DMS53 treated with DMSO at 0.1 percent for 48 hours (cell line): ENCODE measurements around the gene RNASE3.
"Not testable (repeated sequence)": the region's sequence is repeated elsewhere in the genome, so short reads cannot be mapped to it uniquely, and the experiment has no call there.

Experiments
- DNase-seq: peaks from one replicate; lab custom pipeline; 2025; ENCODE audit not compliant: unreplicated experiment; lab: John Stamatoyannopoulos, UW

RNASE3 gene

DNA sequence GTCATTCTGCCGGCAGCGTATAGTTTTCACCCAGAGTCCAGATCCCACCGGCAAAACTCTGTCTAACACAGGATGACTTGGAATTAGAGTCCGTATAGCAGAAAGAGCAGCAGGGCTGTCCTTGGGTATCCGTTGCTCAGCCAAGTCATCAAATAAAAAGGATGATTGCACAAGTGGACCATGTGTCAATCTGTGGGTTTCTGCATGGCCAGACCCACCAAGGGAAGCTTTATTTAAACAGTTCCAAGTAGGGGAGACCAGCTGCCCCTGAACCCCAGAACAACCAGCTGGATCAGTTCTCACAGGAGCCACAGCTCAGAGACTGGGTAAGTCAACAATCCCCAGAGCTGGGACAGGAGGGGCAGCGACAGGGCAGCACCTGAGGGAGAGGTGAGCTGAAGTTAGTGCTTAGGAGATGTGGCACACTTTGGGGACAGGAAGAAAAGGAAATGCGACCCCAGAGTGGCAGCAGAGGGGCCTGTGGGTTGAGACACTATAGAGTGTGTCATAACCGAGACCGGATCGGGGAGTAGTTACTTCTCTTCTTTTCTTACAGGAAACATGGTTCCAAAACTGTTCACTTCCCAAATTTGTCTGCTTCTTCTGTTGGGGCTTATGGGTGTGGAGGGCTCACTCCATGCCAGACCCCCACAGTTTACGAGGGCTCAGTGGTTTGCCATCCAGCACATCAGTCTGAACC, at the start of gene RNASE3:
RNASE3 (plus strand) TSS at position 260 of the 700 bp plus-strand sequence; CDS start at position 562, 302 bp downstream.
- DNase-seq, result not testable (repeated sequence)

DNA sequence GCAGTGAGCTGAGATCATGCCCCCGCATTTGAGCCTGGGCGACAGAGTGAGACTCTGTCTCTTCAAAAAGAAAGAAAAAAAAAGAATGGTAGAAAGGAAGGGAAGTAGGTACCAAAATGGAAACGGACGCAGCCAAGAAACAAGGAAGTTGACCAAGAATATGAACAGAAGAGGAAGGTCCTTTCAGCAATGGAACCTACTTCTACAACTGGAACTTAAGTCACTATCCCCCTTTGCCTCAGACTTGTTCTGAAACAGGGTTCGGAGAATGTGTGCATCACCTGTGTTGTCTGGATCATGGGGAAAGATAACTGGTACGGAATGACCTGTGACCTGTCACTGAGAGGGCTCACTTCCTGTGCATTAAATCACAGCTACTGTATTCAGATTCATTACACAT, 44.6 kb upstream of the RNASE3 start:
- no peak for DNase-seq

DNA sequence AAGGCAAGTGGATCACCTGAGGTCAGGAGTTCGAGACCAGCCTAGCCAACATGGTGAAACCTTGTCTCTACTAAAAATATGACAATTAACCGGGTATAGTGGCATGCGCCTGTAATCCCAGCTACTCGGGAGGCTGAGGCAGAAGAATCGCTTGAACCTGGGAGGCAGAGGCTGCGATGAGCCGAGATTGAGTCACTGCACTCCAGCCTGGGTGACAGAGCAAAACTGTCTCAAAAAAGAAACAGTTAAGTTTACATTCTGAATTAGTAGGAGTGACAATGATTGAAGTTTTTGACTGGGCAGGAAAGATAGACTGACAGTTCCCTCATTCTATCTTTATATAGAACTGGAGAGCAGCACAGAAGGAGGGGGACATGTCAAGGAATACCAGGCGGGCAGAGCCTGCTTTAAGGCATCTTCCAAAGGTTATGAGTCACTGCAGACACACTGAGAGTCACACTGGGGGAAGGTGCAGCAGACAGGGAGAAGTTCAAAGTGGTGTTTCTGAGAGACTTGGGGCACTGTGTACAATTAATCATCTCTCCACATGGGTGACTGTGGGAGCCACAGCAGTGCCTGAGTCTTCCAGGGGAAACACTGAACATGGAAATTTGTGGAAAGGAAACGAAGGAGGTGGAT, 42.8 kb upstream of the RNASE3 start:
- DNase-seq, result no peak

DNA sequence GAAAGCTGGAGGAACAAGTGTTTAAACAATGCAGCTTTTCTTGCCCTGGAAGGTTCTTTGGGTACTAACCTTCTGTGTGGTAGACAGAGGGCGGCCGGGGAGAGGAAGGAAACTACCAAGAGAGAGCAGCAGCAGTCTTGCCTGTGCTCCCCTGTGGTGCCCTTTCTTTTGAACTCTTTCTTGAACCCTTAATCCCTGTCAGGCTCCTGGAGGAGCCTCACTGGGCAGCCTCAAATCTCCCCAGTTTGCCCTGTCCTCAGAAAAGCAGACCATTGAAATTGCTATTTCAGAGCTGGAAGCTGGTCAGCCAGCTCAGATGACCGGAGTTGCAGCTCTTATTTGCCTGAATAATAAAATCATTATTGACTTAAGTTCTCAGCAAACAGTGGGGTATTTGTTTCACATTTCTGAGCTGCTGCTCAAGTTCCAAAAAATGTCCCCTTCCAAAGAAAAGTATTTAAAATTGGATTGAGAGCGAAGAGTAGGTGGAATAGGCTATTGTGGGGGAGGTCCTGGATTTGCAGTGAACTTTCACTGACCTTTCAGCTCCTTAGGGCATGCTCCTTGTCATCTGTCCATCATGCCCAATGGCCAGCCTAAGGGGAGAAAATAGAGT, 42.1 kb upstream of the RNASE3 start:
- DNase-seq, result no peak

DNA sequence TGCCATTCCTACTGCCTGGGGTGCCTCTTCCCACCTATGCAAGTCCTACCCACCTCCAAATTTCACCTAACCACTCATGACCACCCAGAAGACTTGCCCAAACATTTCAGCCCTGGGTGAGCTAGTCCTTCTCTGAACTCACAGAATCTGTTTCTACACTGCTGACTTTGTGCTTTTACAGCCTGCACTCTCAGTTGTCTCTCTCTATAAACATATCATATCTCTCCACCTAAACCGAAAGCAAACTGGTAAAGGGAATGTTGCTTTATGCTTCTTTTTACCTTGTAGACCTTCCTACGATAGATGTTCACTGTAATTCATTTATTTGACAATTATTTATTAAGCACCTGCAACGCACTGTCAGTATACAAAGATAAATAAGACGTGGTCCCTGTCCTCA, 38.1 kb upstream of the RNASE3 start:
- no peak for DNase-seq

DNA sequence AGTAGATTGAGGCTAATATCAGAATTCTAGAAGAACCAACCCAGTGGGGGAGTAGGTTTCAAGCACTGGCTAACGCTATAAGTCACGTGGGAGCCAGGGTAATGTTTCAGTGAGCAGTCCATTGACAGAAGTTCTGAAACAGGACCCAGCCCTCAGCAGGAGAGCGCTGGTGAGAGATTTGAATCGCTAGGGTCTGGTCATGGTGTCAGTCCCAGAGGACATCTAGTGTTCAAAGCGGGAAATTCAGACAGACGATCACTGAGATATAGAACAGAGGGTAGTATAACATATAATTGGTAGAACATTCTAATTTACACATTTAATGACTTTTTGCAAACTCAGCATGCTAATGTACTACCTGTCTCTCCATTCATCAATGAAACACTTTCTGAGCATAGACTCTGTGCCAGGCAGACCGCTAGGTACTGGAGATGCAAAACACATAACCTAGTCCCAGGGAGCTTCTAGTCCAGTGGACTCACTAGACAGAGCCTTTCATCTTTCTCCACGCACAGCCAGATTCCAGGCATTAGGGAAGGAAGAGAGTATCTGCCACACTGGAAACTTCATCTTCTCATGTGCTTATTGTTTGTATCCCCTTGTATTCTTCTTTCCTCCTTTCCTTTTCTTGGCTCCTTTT, 35.4 kb upstream of the RNASE3 start:
- no peak for DNase-seq

DNA sequence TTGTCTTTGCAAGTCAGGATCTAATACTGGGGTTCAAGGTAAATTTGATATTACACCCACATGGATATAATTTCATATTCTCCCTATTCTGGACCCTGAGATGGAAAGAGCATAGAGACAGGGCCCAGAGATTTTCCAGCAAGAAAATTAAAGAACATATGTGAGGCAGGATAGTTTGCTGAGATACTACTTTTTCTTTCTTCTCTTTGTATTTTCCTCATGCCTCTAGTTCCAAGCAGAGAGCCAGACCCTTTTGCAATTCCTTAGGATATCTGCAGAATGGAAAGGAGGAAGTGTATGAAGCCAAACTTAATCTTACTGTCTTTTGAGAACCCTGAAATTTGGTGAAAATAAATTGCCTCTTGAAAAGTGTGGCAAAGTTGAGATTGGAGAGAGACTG, 34.0 kb upstream of the RNASE3 start:
- DNase-seq, result no peak

DNA sequence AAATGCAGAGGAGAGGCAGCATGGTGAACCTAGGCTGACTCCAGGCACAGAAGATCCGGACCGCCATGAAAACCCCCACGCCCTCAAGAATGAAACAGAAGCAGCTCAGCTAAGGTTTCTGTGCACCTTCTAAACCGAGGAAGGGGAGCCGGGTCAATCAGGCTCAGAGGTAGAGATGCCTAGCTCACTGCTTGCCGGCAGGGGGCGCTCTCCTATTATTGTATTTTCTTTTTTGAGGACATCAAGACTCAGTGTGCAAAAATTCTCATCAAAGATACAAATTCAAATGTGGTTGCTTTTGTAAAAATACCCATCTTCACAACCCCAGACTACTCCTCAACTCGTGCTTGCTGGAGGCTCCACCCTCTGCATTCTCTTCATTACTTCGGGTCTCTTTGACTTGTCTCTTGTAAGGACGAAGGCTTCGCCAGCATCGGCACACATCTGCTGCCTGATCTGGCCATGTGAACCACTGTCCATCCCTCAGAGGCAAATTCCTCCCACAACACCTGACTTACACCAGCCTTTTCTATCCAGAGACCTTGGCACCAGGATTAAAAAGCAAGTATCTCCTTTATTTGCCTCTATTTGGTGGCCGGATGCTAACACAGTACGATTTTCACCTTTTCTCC, 33.4 kb upstream of the RNASE3 start:
- DNase-seq, result no peak

DNA sequence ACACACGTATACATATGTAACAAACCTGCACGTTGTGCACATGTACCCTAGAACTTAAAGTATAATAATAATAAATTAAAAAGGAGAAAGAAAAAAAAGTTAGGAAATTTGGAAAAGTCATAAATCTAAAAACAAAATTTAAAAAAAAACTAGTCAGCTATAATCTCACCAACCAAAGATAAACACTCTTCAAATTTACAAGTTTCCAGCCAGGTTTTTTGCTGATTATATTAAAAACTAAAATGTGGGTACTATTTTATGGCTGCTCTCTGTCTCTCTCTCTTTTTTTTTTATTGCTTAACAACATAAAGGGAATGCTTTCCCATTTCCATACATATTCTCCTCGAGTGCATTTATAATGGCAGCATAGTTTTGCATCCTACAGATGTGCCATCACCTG, 25.0 kb upstream of the RNASE3 start:
- DNase-seq, result no peak

DNA sequence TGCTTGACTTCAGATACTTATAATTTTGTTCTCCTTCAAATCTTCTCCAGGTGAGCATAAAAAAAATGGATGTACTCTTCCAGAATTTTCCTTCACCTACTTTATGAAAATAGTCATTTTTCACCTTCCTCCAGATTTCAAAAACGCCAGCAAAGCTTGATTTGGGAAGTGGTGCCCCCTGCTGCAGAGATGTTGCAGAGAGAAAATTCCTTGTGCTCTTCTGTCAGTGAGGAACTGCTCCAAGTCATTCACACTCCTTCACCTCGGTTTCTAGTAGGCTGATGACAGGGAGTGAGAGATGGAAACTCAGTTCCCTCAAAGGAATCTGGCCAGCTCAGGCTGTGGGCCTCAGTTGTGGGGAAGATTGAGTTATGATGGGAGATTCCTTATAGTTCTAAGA, 24.2 kb upstream of the RNASE3 start:
- DNase-seq, result no peak

DNA sequence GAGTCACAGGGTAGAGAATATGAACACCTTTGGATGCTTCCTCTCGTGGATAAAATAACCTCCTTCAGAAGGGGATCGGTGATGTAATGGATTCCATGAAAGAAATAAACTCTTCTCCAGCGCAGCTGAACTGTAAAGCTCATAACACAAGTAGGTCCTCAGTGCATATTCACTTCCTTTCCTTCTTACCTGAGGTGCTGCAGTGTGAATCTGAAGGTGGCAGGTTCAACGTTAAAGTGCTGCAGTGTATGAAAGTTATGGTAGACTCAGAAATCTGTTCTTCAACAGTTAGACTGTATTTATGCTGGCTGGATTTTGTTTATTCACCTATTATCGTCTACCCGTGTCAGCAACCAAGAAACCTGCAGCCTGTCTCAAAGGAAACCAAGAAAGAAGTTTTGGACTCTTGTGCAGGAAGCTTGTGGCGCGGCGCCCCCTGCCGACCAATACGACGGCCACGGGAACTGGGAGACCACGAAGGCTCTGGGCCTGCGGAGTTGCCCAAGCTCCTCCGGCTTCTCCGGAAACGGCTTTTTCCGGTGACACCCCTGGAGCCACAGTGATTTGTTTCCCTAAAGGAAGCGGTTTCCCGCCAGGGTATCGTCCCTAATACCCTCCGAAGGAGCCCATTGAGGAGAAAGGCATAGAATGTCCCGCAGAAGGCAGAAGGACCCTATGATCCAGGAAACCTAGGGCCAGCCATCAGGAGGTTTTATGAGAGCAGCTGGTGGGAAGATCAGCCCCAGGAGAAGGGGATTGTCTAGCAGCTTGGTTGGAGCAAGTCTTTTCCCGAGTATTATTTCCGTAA, 17.6 kb upstream of the RNASE3 start:
- no peak for DNase-seq

DNA sequence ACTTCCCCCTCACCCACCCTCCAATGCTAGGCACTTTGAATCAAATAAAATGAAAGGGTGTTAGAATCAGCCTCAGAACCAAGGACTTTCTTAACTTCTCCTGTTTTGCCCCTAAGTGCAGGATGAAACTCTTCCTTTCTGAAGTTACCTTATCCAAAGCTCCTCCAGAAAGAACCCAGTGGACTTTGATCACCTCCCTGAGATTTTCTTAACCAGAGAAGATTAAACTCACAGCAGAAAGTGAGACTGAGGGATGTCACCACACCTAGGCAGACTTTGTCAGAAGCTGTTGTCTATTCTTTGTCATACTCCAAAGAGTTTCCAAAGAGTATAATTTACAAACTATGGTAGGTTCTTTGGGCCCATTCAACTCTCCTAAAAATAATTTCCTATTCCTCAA, 14.2 kb upstream of the RNASE3 start:
- DNase-seq, result no peak

DNA sequence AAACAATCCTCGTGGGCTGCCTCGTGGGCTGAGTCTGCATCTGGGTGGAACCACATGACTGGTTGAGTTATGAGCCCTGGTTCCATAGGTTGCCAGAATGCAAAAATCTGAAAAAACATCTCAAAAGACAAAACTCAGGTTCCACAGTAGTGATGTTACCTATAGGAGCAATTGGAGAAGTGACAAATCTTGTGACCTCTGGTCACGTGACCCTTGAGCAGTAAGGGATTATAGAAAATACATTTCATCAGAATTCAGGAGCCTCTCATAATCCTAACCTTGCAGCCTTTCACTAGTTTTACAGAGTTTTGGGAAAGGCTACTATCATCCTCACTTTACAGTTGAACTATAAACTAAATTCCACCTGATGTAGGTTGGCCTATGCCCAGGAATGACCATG, 12.5 kb upstream of the RNASE3 start:
- DNase-seq, result no peak

DNA sequence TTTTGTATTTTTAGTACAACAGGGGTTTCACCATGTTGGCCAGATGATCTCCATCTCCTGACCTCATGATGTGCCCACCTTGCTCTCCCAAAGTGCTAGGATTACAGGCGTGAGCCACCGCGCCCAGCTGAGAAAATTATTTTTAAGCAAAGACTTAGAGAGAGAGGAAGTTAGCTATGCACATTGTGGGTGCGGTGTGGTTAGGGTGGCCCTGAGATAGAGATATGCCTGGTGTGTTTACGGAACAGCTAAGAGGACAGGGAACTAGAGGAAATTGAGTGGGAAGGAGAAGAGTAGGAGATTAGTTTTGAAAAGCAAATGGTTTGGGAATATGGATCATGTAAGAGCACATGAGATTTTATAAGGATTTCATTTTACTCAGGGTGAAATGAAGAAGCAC, 10.0 kb upstream of the RNASE3 start:
- DNase-seq, result not testable (repeated sequence)

DNA sequence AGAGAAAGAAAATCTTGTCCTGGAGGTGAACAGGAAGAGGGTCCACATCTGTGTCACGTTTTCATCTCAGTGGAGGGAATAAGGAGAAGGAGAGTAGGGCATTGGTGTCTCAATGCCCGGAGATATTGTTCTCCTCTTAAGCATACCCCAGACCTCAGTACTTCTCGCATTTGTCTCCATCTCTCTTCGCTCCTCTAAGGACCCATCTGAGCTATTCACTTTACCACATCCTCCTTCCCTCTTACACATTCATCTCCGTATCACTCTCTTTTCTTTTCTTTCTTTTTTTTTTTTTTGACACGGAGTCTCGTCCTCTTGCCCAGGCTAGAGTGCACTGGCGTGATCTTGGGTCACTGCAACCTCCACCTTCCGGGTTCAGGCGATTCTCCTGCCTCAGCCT, 8.4 kb upstream of the RNASE3 start:
- not testable (repeated sequence) for DNase-seq

DNA sequence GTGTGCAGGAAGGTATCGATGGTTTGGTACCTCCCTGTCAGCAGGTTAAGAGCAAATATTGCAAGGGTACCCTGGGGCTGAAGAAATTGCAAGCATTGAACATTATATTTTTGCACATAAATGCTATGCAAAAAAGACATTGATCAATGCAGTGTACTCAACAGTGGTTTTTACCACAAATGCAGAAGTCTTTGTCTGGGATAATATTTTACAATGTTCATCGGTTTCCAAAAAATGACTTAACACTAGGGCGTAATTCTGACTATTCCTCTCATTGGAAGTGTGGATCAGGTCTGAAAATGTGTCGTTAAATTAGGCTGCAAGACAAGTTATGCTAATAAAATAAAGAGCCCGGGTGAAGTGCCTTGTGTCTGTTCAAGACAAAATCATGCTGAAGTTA, 2.8 kb upstream of the RNASE3 start:
- DNase-seq, result not testable (repeated sequence)

DNA sequence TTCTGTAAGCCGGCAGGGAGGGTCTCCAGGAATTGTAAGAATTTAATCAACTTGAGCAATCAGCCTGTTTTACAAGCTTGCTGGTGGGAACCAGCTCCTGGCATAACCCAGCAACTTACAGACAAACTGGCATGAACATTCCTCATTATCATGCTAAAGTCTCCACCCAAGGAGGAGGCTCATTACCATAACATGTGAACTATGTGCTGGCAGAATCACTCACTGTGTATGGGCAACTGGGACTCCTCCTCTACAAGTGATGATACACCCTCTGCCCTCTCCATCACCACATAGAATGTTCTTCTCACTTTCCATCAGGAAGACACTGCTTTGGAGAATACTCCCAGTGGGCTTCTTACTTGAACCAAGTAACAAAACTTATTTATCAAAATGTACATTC, 4.1 kb downstream of the RNASE3 start:
- not testable (repeated sequence) for DNase-seq

DNA sequence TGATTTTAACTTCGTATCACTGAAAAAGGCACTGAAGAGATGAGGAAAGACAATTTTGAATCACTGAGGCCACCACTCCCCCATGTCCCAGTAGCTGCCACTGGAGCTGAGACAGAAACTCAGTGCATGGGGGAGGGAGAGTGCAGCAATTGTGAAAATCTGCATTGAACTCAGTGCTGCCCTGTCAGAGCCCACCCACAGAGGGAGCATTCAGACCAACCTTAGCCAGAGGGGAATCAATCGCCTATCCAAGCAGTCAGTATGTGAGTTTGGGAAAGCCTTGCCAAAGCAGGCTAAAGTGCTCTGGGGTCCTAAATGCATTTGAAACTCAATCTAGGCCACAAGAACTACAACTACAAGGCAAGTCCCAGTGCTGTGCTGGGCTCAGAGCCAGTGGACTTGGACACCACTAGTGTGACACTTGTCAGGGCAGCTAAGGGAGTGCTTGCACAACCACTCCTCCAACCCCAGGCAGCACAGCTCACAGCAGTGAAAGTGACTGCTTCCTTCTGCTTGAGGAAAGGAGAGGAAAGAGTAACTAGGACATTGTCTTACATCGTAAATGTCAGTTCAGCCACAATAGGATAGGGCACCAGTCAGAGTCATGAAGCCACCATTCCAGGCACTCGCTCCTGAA, 13.3 kb downstream of the RNASE3 start:
- DNase-seq, result no peak

DNA sequence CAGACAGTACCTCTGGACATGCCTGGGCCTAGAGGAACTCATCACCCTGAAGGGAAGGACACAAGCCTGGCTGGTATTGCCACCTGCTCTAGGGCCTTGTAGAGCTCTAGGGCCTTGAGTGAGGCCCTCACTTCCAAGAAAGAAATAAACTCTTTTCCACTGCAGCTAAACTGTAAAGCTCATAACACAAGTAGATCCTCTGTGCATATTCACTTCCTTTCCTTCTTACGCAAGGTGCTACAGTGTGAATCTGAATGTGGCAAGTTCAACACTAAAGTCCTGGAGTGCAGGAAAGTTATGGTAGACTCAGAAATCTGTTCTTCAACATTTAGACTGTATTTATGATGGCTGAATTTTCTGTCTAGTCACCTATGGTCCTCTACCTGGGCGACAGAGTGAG, 14.5 kb downstream of the RNASE3 start:
- DNase-seq, result no peak

DNA sequence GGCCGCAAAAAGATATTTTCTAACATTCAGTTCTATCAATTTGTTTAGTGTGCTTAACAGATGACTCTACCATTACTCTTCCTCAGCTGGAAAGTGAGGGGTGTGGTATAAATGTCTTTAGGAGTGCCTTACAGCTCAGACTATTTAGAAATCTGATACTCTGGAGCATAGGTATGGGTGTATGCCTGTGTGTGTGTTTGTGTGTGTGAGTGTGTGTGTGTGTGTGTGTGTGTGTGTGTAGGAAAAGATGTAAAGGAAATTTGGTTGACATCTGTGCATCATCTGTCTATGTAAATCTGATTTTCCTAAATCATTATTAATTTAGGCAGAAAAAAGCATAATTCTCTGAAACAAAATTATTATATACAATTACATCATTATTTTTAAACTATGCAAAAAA, 16.0 kb downstream of the RNASE3 start:
- no peak for DNase-seq
